GM23338 (cell line): ENCODE measurements around the gene RFFL. TPM values are rescaled to one million over a fixed set of nuclear protein-coding genes. Genes with fewer than 3 reads are reported as not detected.

Experiments used
- ATAC-seq: fragments of 200-7000 bp; cut with Tn5 transposase; 3 replicates; pipeline ENCODE4 v1.9.1; 2020
- DNase-seq: peaks from one replicate; pipeline ENCODE4 v3.0.0-alpha.2; 2015; ENCODE audit warnings: low spot score
- H2AFZ ChIP-seq: fragments of 200-600 bp; sonication (generic); 2 replicates; pipeline ENCODE4 v1.8.0; 2016; ENCODE audit warnings: antibody characterized with exemption, mild to moderate bottlenecking, moderate library complexity
- H3F3A ChIP-seq: fragments of 200-600 bp; sonication (generic); replicated peaks from 2 replicates; pipeline ENCODE4 v1.8.0; 2017; ENCODE audit warnings: antibody characterized with exemption, mixed run types, low read depth
- H3K27ac ChIP-seq: fragments of 200-600 bp; sonication (generic); 2 replicates; pipeline ENCODE4 v1.6.1; 2016; ENCODE audit warnings: low read depth
- H3K27me3 ChIP-seq: fragments of 200-600 bp; sonication (generic); 2 replicates; pipeline ENCODE4 v1.8.0; 2016; ENCODE audit warnings: mild to moderate bottlenecking, mixed run types, moderate library complexity; ENCODE audit not compliant: insufficient read depth
- H3K36me3 ChIP-seq: fragments of 200-600 bp; sonication (generic); 2 replicates; pipeline ENCODE4 v1.8.0; 2016; ENCODE audit warnings: mild to moderate bottlenecking; ENCODE audit not compliant: insufficient read depth
- H3K4me1 ChIP-seq: fragments of 200-600 bp; sonication (generic); 2 replicates; pipeline ENCODE4 v1.8.0; 2016; ENCODE audit warnings: mild to moderate bottlenecking, moderate library complexity; ENCODE audit not compliant: insufficient read depth
- H3K4me2 ChIP-seq: fragments of 200-600 bp; sonication (generic); 2 replicates; pipeline ENCODE4 v1.7.1; 2017; ENCODE audit warnings: mixed run types
- H3K4me3 ChIP-seq: fragments of 200-600 bp; sonication (generic); 2 replicates; pipeline ENCODE4 v1.6.1; 2016; ENCODE audit warnings: mixed run types
- H3K79me2 ChIP-seq: fragments of 200-600 bp; sonication (generic); replicated peaks from 2 replicates; pipeline ENCODE4 v1.8.0; 2017; ENCODE audit warnings: mild to moderate bottlenecking; ENCODE audit not compliant: insufficient read depth
- H3K9me2 ChIP-seq: fragments of 200-600 bp; sonication (generic); 2 replicates; pipeline ENCODE4 v1.8.0; 2017; ENCODE audit not compliant: insufficient read depth
- H4K20me1 ChIP-seq: fragments of 200-600 bp; sonication (generic); replicated peaks from 2 replicates; pipeline ENCODE4 v1.8.0; 2017; ENCODE audit warnings: mild to moderate bottlenecking; ENCODE audit not compliant: insufficient read depth
- H3K27ac Mint-ChIP-seq: 2 replicates; pipeline ENCODE4 v1.8.0; 2020; ENCODE audit warnings: inconsistent platforms, mild to moderate bottlenecking, moderate library complexity, mixed read lengths
- H3K27me3 Mint-ChIP-seq: 3 replicates; pipeline ENCODE4 v1.8.0; 2022; ENCODE audit warnings: low read depth, mild to moderate bottlenecking, moderate library complexity, mixed read lengths, inconsistent platforms; ENCODE audit not compliant: insufficient read depth, poor library complexity
- H3K36me3 Mint-ChIP-seq: 3 replicates; pipeline ENCODE4 v1.8.0; 2021; ENCODE audit warnings: low read depth, mild to moderate bottlenecking, inconsistent platforms, moderate library complexity, mixed read lengths
- H3K4me1 Mint-ChIP-seq: 3 replicates; pipeline ENCODE4 v1.8.0; 2020; ENCODE audit warnings: mild to moderate bottlenecking, inconsistent platforms, mixed read lengths
- H3K4me3 Mint-ChIP-seq: 3 replicates; pipeline ENCODE4 v1.8.0; 2021; ENCODE audit warnings: moderate library complexity, mild to moderate bottlenecking, inconsistent platforms, mixed read lengths
- H3K9me3 Mint-ChIP-seq: 3 replicates; pipeline ENCODE4 v1.8.0; 2020; ENCODE audit warnings: moderate library complexity, mild to moderate bottlenecking, inconsistent platforms, mixed read lengths
- CREB1 ChIP-seq: fragments of 250-450 bp; sonication (Bioruptor Pico); IDR thresholded peaks from 2 replicates; pipeline ENCODE4 v1.5.0; 2020; ENCODE audit warnings: low read depth, mild to moderate bottlenecking, moderate library complexity
- EZH2 ChIP-seq: fragments of 200-600 bp; sonication (generic); IDR thresholded peaks from one replicate; pipeline ENCODE4 v1.8.0; 2017; ENCODE audit warnings: antibody characterized with exemption, mild to moderate bottlenecking, low read depth; ENCODE audit not compliant: unreplicated experiment
- EZH2phosphoT487 ChIP-seq: fragments of 200-600 bp; sonication (generic); IDR thresholded peaks from one replicate; pipeline ENCODE4 v1.8.1; 2018; ENCODE audit warnings: antibody characterized with exemption; ENCODE audit not compliant: unreplicated experiment
- JUNB ChIP-seq: IDR thresholded peaks from one replicate; pipeline ENCODE4 v1.6.1; 2016; ENCODE audit warnings: antibody characterized with exemption; ENCODE audit not compliant: unreplicated experiment
- NANOG ChIP-seq: IDR thresholded peaks from 2 replicates; pipeline ENCODE4 v1.6.1; 2016; ENCODE audit warnings: antibody characterized with exemption, borderline replicate concordance
- POLR2AphosphoS5 ChIP-seq: IDR thresholded peaks from 2 replicates; pipeline ENCODE4 v1.6.1; 2016; ENCODE audit warnings: antibody characterized with exemption, low read depth
- STAT1 ChIP-seq: IDR thresholded peaks from one replicate; pipeline ENCODE4 v1.6.1; 2016; ENCODE audit warnings: antibody characterized with exemption; ENCODE audit not compliant: unreplicated experiment
- ZNF114 ChIP-seq: fragments of 250-450 bp; sonication (Bioruptor Pico); IDR thresholded peaks from 2 replicates; pipeline ENCODE4 v1.5.0; 2020; ENCODE audit warnings: mild to moderate bottlenecking, moderate library complexity
- ZNF331 ChIP-seq: fragments of 250-450 bp; sonication (Bioruptor Pico); IDR thresholded peaks from 2 replicates; pipeline ENCODE4 v1.5.0; 2020; ENCODE audit warnings: low read depth, mild to moderate bottlenecking, moderate library complexity
- polyA plus RNA-seq: library from polyadenylated mRNA; unstranded; fragments of >200 nt; fragmentation: Nextera tagmentation; extraction: Ambion mirVana; gene quantifications from 2 replicates; pipeline ENCODE4 v1.2.1, GENCODE V29; 2016
- total RNA-seq: library from RNA; depleted of rRNA; stranded (reverse); fragments of >200 nt; shearing (Covaris generic); gene quantifications from 2 replicates; pipeline ENCODE4 v1.2.3, GENCODE V29; 2014
- TF ChIP-seq, protein P1 (sequence below): IDR thresholded peaks from 2 replicates; pipeline ENCODE4 v1.6.1; 2016; ENCODE audit warnings: antibody characterized with exemption
- TF ChIP-seq, protein P2 (sequence below), 2 experiments: fragments of 200-600 bp in 1 of 2; sonication (generic) in 1 of 2; conservative IDR thresholded peaks; 2 replicates each; pipeline versions ENCODE4 v1.5.1 to v1.6.1; 2016 to 2017; ENCODE audit warnings: antibody characterized with exemption in 2 of 2, low read depth in 2 of 2, mild to moderate bottlenecking in 2 of 2, moderate library complexity in 1 of 2
- TF ChIP-seq, protein P3 (sequence below): fragments of 250-450 bp; sonication (Bioruptor Pico); IDR thresholded peaks from 2 replicates; pipeline ENCODE4 v1.5.0; 2020; ENCODE audit warnings: mild to moderate bottlenecking, moderate library complexity
- TF ChIP-seq, protein P4 (sequence below): IDR thresholded peaks from one replicate; pipeline ENCODE4 v1.6.1; 2018; ENCODE audit warnings: antibody characterized with exemption; ENCODE audit not compliant: unreplicated experiment

Gene RFFL
- total and polyA plus RNA-seq, 2 experiments from 2014 or later: 4.1 to 22.2 TPM

DNA sequence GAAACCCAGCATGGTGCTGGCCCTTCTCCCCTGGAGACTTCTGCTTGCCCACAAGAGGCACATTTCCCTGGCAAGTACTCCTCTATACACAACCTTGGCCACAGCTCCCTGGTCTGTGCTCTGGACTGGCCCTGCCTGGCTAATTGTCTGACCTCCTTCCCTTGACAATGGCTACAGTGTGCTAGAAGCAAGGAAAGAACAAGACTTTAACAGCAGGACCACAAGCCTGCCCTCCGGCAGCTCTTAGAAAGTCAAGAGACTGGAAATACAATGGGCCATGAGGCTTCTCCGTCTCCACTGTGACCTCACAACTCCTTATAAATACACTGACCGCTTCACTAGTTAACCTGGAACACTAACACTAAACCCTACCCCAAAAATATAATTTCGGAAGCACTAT is 46.5 kb downstream of the RFFL start:
- Histone ChIP-seq H3K27me3 (no peaks in the 10 kb centered on the region), H2AFZ (no peak overlapping the region), H4K20me1 (no peaks in the 10 kb centered on the region), H3K9me2 (no peaks in the 10 kb centered on the region), H3K79me2 (no peaks in the 10 kb centered on the region), H3K4me1 (no peaks in the 10 kb centered on the region), H3K4me3 (no peak overlapping the region), H3K4me2 (no peak overlapping the region), H3F3A (no peaks in the 10 kb centered on the region), H3K36me3 (no peaks in the 10 kb centered on the region), H3K27ac (no peak overlapping the region)
- no peak overlapping the region for H3K4me3 Mint-ChIP-seq
- H3K27ac Mint-ChIP-seq: no peak overlapping the region; the same call in 1 of the 2 replicates
- TF ChIP-seq EZH2phosphoT487: no peak
- TF ChIP-seq, protein P1, sequence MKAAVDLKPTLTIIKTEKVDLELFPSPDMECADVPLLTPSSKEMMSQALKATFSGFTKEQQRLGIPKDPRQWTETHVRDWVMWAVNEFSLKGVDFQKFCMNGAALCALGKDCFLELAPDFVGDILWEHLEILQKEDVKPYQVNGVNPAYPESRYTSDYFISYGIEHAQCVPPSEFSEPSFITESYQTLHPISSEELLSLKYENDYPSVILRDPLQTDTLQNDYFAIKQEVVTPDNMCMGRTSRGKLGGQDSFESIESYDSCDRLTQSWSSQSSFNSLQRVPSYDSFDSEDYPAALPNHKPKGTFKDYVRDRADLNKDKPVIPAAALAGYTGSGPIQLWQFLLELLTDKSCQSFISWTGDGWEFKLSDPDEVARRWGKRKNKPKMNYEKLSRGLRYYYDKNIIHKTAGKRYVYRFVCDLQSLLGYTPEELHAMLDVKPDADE: no peak
- no peak for TF ChIP-seq STAT1
- TF ChIP-seq, protein P2, sequence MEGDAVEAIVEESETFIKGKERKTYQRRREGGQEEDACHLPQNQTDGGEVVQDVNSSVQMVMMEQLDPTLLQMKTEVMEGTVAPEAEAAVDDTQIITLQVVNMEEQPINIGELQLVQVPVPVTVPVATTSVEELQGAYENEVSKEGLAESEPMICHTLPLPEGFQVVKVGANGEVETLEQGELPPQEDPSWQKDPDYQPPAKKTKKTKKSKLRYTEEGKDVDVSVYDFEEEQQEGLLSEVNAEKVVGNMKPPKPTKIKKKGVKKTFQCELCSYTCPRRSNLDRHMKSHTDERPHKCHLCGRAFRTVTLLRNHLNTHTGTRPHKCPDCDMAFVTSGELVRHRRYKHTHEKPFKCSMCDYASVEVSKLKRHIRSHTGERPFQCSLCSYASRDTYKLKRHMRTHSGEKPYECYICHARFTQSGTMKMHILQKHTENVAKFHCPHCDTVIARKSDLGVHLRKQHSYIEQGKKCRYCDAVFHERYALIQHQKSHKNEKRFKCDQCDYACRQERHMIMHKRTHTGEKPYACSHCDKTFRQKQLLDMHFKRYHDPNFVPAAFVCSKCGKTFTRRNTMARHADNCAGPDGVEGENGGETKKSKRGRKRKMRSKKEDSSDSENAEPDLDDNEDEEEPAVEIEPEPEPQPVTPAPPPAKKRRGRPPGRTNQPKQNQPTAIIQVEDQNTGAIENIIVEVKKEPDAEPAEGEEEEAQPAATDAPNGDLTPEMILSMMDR (conservative IDR thresholded peaks at IDR 0.05; ENCODE audit: low read depth in 2 of 2): no peak
- no peak for TF ChIP-seq POLR2AphosphoS5
- no peak for TF ChIP-seq NANOG
- no peak for TF ChIP-seq CREB1 (CRISPR knock-in tag)
- no peak for TF ChIP-seq ZNF331 (CRISPR knock-in tag)
- TF ChIP-seq, protein P3, sequence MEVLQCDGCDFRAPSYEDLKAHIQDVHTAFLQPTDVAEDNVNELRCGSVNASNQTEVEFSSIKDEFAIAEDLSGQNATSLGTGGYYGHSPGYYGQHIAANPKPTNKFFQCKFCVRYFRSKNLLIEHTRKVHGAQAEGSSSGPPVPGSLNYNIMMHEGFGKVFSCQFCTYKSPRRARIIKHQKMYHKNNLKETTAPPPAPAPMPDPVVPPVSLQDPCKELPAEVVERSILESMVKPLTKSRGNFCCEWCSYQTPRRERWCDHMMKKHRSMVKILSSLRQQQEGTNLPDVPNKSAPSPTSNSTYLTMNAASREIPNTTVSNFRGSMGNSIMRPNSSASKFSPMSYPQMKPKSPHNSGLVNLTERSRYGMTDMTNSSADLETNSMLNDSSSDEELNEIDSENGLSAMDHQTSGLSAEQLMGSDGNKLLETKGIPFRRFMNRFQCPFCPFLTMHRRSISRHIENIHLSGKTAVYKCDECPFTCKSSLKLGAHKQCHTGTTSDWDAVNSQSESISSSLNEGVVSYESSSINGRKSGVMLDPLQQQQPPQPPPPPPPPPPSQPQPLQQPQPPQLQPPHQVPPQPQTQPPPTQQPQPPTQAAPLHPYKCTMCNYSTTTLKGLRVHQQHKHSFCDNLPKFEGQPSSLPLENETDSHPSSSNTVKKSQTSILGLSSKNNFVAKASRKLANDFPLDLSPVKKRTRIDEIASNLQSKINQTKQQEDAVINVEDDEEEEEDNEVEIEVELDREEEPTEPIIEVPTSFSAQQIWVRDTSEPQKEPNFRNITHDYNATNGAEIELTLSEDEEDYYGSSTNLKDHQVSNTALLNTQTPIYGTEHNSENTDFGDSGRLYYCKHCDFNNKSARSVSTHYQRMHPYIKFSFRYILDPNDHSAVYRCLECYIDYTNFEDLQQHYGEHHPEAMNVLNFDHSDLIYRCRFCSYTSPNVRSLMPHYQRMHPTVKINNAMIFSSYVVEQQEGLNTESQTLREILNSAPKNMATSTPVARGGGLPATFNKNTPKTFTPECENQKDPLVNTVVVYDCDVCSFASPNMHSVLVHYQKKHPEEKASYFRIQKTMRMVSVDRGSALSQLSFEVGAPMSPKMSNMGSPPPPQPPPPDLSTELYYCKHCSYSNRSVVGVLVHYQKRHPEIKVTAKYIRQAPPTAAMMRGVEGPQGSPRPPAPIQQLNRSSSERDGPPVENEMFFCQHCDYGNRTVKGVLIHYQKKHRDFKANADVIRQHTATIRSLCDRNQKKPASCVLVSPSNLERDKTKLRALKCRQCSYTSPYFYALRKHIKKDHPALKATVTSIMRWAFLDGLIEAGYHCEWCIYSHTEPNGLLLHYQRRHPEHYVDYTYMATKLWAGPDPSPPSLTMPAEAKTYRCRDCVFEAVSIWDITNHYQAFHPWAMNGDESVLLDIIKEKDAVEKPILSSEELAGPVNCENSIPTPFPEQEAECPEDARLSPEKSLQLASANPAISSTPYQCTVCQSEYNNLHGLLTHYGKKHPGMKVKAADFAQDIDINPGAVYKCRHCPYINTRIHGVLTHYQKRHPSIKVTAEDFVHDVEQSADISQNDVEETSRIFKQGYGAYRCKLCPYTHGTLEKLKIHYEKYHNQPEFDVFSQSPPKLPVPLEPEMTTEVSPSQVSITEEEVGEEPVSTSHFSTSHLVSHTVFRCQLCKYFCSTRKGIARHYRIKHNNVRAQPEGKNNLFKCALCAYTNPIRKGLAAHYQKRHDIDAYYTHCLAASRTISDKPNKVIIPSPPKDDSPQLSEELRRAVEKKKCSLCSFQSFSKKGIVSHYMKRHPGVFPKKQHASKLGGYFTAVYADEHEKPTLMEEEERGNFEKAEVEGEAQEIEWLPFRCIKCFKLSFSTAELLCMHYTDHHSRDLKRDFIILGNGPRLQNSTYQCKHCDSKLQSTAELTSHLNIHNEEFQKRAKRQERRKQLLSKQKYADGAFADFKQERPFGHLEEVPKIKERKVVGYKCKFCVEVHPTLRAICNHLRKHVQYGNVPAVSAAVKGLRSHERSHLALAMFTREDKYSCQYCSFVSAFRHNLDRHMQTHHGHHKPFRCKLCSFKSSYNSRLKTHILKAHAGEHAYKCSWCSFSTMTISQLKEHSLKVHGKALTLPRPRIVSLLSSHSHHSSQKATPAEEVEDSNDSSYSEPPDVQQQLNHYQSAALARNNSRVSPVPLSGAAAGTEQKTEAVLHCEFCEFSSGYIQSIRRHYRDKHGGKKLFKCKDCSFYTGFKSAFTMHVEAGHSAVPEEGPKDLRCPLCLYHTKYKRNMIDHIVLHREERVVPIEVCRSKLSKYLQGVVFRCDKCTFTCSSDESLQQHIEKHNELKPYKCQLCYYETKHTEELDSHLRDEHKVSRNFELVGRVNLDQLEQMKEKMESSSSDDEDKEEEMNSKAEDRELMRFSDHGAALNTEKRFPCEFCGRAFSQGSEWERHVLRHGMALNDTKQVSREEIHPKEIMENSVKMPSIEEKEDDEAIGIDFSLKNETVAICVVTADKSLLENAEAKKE (CRISPR knock-in tag): no peak
- TF ChIP-seq EZH2: no peak
- TF ChIP-seq, protein P4, sequence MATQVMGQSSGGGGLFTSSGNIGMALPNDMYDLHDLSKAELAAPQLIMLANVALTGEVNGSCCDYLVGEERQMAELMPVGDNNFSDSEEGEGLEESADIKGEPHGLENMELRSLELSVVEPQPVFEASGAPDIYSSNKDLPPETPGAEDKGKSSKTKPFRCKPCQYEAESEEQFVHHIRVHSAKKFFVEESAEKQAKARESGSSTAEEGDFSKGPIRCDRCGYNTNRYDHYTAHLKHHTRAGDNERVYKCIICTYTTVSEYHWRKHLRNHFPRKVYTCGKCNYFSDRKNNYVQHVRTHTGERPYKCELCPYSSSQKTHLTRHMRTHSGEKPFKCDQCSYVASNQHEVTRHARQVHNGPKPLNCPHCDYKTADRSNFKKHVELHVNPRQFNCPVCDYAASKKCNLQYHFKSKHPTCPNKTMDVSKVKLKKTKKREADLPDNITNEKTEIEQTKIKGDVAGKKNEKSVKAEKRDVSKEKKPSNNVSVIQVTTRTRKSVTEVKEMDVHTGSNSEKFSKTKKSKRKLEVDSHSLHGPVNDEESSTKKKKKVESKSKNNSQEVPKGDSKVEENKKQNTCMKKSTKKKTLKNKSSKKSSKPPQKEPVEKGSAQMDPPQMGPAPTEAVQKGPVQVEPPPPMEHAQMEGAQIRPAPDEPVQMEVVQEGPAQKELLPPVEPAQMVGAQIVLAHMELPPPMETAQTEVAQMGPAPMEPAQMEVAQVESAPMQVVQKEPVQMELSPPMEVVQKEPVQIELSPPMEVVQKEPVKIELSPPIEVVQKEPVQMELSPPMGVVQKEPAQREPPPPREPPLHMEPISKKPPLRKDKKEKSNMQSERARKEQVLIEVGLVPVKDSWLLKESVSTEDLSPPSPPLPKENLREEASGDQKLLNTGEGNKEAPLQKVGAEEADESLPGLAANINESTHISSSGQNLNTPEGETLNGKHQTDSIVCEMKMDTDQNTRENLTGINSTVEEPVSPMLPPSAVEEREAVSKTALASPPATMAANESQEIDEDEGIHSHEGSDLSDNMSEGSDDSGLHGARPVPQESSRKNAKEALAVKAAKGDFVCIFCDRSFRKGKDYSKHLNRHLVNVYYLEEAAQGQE: no peak
- no peak for TF ChIP-seq ZNF114 (CRISPR knock-in tag)
- TF ChIP-seq JUNB: no peak
- ATAC-seq: no peak
- peaks cover 2% of the 10 kb centered on the region for H3K27me3 Mint-ChIP-seq
- H3K4me1 Mint-ChIP-seq: peaks cover 3% of the 10 kb centered on the region; the same call in 2 of the 3 replicates
- peaks cover 6% of the 10 kb centered on the region; the same call in 2 of the 3 replicates for H3K36me3 Mint-ChIP-seq
- no peak for DNase-seq
- H3K9me3 Mint-ChIP-seq: no peaks in the 10 kb centered on the region
